ENCODE data around the gene SELENOK. TPM values are rescaled to one million over a fixed set of nuclear protein-coding genes. Genes with fewer than 3 reads are reported as not detected.

The SELENOK gene
- total and polyA plus RNA-seq, 2 of the 13 experiments (the other 11 are each of a cell fraction or from before 2014, with no cell fraction given) = 67.0 to 81.0 TPM

DNA sequence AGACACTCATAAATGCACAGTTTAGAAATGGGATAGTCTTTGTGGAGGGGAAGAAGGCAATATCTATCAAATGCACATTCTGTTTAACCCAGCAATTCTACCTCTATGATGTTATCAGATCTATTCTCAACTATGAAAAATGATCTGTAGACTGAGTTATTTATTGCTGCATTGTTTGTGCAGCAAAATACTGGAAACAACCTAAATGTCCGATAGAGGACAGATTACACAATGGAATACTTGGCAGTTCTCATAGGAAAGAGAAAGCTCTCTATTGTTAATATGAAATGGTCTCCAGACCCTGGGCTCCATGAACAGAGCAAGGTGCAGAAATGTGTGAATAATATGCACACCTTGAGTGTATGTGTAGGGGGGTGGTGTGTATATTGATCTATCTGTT, 49.0 kb upstream of the SELENOK start:
- Histone ChIP-seq H4K20me1 (ENCODE audit: insufficient read depth, low read length) (no peaks in the 10 kb centered on the region), H3K27ac (ENCODE audit: extremely low read length, insufficient read depth, low read length) (no peak overlapping the region), H3K79me2 (ENCODE audit: insufficient read depth, low read length) (no peaks in the 10 kb centered on the region), H3K4me3 (replicated peaks in 1 of 3; ENCODE audit: insufficient read depth in 1 of 3, low read depth in 2 of 3, low read length in 3 of 3) (no peak overlapping the region), H3K9me3 (ENCODE audit: low read length) (peaks cover 3% of the 10 kb centered on the region), H3K36me3 (replicated peaks in 1 of 2; ENCODE audit: control insufficient read depth in 1 of 2, insufficient read depth in 2 of 2, low read length in 2 of 2) (no peaks in the 10 kb centered on the region), H3K4me2 (ENCODE audit: low read depth, low read length) (no peak overlapping the region), H3K27me3 (ENCODE audit: control insufficient read depth in 1 of 2, insufficient read depth in 2 of 2, low read length in 2 of 2) (no peaks in the 10 kb centered on the region; a peak in 2 of 5 replicates), H2AFZ (ENCODE audit: low read length) (no peak overlapping the region), H3K9ac (ENCODE audit: insufficient read depth, low read depth, low read length) (no peak overlapping the region), H3K4me1 (ENCODE audit: insufficient read depth, low read length) (no peaks in the 10 kb centered on the region)
- no peak for DNase-seq (ENCODE audit: low spot score)
- no peak for TF ChIP-seq ZNF543 (CRISPR knock-in tag; IDR thresholded peaks at IDR 0.05)
- TF ChIP-seq, protein P1, sequence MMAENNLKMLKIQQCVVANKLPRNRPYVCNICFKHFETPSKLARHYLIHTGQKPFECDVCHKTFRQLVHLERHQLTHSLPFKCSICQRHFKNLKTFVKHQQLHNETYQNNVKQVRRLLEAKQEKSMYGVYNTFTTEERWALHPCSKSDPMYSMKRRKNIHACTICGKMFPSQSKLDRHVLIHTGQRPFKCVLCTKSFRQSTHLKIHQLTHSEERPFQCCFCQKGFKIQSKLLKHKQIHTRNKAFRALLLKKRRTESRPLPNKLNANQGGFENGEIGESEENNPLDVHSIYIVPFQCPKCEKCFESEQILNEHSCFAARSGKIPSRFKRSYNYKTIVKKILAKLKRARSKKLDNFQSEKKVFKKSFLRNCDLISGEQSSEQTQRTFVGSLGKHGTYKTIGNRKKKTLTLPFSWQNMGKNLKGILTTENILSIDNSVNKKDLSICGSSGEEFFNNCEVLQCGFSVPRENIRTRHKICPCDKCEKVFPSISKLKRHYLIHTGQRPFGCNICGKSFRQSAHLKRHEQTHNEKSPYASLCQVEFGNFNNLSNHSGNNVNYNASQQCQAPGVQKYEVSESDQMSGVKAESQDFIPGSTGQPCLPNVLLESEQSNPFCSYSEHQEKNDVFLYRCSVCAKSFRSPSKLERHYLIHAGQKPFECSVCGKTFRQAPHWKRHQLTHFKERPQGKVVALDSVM (CRISPR knock-in tag; IDR thresholded peaks at IDR 0.05) = no peak
- TF ChIP-seq RFXAP (CRISPR knock-in tag; IDR thresholded peaks at IDR 0.05; ENCODE audit: borderline replicate concordance) = no peak
- no peak for TF ChIP-seq SYNCRIP (IDR thresholded peaks at IDR 0.05; ENCODE audit: insufficient read depth, low read depth, low read length)
- TF ChIP-seq ZNF749 (CRISPR knock-in tag; IDR thresholded peaks at IDR 0.05; ENCODE audit: borderline replicate concordance) = no peak
- no peak for TF ChIP-seq ZMYM3 (CRISPR knock-in tag; IDR thresholded peaks at IDR 0.05)
- intact Hi-C loops (cut with micrococcal nuclease; ENCODE audit: unreplicated experiment) = no loop called here
- no peak for ATAC-seq
- in situ Hi-C loops (cut with HindIII; ENCODE audit: extremely low pct_ligation_motif_present, low pct_unique_long_range_greater_than_20kb) = no loop called here
- WGBS (ENCODE audit: low lambda C conversion rate) = 0% methylated on average over 1 of the region's 1 CpG
- BruUV-seq (replicated peaks) = no TSS peak
- FAIRE-seq = no peak
- POLR2A ChIA-PET = no interaction called here
- CTCF ChIA-PET (ENCODE audit: low intra/inter-chr PET ratio, low total read pairs) = no interaction called here

DNA sequence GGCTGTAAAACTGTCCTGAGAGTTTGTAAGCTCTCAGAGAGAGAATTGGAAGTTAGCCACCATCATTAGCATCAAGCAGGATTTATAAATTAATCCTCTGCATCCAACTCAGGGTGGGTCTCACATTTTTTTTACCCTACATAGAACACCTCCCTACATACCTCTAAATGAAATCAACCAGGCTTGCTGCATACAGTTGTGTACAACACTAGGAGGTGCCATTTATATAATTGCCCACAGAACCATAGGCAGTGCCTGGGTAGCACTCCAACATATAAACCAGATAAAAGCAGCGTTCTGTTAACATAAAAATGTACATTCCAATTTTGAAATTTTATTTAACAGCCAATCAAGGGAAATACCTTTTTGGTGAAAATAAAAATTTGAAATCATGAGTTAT, 48.2 kb upstream of the SELENOK start:
- DNase-seq (ENCODE audit: low spot score) (no peak), FAIRE-seq (no peak), ATAC-seq (no peak)
- Histone ChIP-seq H3K4me1 (ENCODE audit: insufficient read depth, low read length) (no peaks in the 10 kb centered on the region), H3K27me3 (ENCODE audit: control insufficient read depth in 1 of 2, insufficient read depth in 2 of 2, low read length in 2 of 2) (no peaks in the 10 kb centered on the region; a peak in 2 of 5 replicates), H3K9me3 (ENCODE audit: low read length) (peaks cover 9% of the 10 kb centered on the region), H3K4me2 (ENCODE audit: low read depth, low read length) (no peak overlapping the region), H3K79me2 (ENCODE audit: insufficient read depth, low read length) (no peaks in the 10 kb centered on the region), H2AFZ (ENCODE audit: low read length) (no peak overlapping the region), H3K4me3 (replicated peaks in 1 of 3; ENCODE audit: insufficient read depth in 1 of 3, low read depth in 2 of 3, low read length in 3 of 3) (no peak overlapping the region), H3K36me3 (replicated peaks in 1 of 2; ENCODE audit: control insufficient read depth in 1 of 2, insufficient read depth in 2 of 2, low read length in 2 of 2) (no peaks in the 10 kb centered on the region), H3K27ac (ENCODE audit: extremely low read length, insufficient read depth, low read length) (no peak overlapping the region), H3K9ac (ENCODE audit: insufficient read depth, low read depth, low read length) (no peak overlapping the region), H4K20me1 (ENCODE audit: insufficient read depth, low read length) (no peaks in the 10 kb centered on the region)
- BruUV-seq (replicated peaks) = no TSS peak
- intact Hi-C loops (cut with micrococcal nuclease; ENCODE audit: unreplicated experiment) = loop anchor here (5.0 kb wide), 1 partner anchor 487 kb away; no protein-coding TSS in a partner anchor
- WGBS (ENCODE audit: low lambda C conversion rate) = 0% methylated on average over 1 of the region's 1 CpG
- ChIA-PET CTCF (ENCODE audit: low intra/inter-chr PET ratio, low total read pairs) (no interaction called here), POLR2A (no interaction called here)
- in situ Hi-C loops (cut with HindIII; ENCODE audit: extremely low pct_ligation_motif_present, low pct_unique_long_range_greater_than_20kb) = loop anchor here (10.0 kb wide), 1 partner anchor 435 kb away; no protein-coding TSS in a partner anchor
- TF ChIP-seq, protein P2, sequence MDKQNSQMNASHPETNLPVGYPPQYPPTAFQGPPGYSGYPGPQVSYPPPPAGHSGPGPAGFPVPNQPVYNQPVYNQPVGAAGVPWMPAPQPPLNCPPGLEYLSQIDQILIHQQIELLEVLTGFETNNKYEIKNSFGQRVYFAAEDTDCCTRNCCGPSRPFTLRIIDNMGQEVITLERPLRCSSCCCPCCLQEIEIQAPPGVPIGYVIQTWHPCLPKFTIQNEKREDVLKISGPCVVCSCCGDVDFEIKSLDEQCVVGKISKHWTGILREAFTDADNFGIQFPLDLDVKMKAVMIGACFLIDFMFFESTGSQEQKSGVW (CRISPR knock-in tag; IDR thresholded peaks at IDR 0.05; ENCODE audit: borderline replicate concordance) = no peak
- TF ChIP-seq, protein P3, sequence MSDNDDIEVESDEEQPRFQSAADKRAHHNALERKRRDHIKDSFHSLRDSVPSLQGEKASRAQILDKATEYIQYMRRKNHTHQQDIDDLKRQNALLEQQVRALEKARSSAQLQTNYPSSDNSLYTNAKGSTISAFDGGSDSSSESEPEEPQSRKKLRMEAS (IDR thresholded peaks at IDR 0.05) = no peak
- TF ChIP-seq ZNF20 (CRISPR knock-in tag; IDR thresholded peaks at IDR 0.05) (no peak), TARDBP (CRISPR knock-in tag; IDR thresholded peaks at IDR 0.05) (no peak), RFXAP (CRISPR knock-in tag; IDR thresholded peaks at IDR 0.05; ENCODE audit: borderline replicate concordance) (no peak), TBX2 (CRISPR knock-in tag; IDR thresholded peaks at IDR 0.05; ENCODE audit: borderline replicate concordance) (no peak)
- TF ChIP-seq, protein P4, sequence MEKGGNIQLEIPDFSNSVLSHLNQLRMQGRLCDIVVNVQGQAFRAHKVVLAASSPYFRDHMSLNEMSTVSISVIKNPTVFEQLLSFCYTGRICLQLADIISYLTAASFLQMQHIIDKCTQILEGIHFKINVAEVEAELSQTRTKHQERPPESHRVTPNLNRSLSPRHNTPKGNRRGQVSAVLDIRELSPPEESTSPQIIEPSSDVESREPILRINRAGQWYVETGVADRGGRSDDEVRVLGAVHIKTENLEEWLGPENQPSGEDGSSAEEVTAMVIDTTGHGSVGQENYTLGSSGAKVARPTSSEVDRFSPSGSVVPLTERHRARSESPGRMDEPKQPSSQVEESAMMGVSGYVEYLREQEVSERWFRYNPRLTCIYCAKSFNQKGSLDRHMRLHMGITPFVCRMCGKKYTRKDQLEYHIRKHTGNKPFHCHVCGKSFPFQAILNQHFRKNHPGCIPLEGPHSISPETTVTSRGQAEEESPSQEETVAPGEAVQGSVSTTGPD (CRISPR knock-in tag; IDR thresholded peaks at IDR 0.05) = no peak
